ENCODE measurements around the gene CCR7. TPM values are rescaled to one million over a fixed set of nuclear protein-coding genes. Genes with fewer than 3 reads are reported as not detected.

CCR7 gene
- total and polyA plus RNA-seq, 2 of the 8 experiments (the other 6 are each of a cell fraction or from before 2014, with no cell fraction given) = 0.12 to 0.17 TPM

GRCh38 chr17:40540448-40540847, 24.8 kb downstream of the CCR7 start:
- no peak for TF ChIP-seq SUZ12 (IDR thresholded peaks at IDR 0.05; ENCODE audit: low read length)
- TF ChIP-seq YY1 (IDR thresholded peaks at IDR 0.05; ENCODE audit: low read depth, low read length) = no peak
- TF ChIP-seq RFX5 (IDR thresholded peaks at IDR 0.05; ENCODE audit: borderline replicate concordance, low read depth, low read length) = no peak
- no peak for TF ChIP-seq KDM4A (IDR thresholded peaks at IDR 0.05; ENCODE audit: low read depth, low read length, severe bottlenecking)
- no peak for TF ChIP-seq CTBP2 (IDR thresholded peaks at IDR 0.05; ENCODE audit: borderline replicate concordance, insufficient read depth, insufficient read length, low read length)
- TF ChIP-seq PHF8 (conservative IDR thresholded peaks at IDR 0.05; ENCODE audit: low read depth, low read length) = no peak
- no peak for TF ChIP-seq CBX5 (IDR thresholded peaks at IDR 0.05; ENCODE audit: low read depth, low read length)
- no peak for TF ChIP-seq RNF2 (IDR thresholded peaks at IDR 0.05; ENCODE audit: borderline replicate concordance, low read depth, low read length, missing control alignments, poor library complexity, severe bottlenecking)
- no peak overlapping the region for H2BK120ac ChIP-seq (replicated peaks; ENCODE audit: low read depth, low read length)
- no peak overlapping the region for H3K14ac ChIP-seq (ENCODE audit: insufficient read length)
- H3K23me2 ChIP-seq (ENCODE audit: low read depth, low read length) = no peaks in the 10 kb centered on the region
- H3K36me3 ChIP-seq (ENCODE audit: control insufficient read depth in 2 of 4, insufficient read depth in 4 of 4, low read length in 3 of 4) = no peaks in the 10 kb centered on the region
- H3K56ac ChIP-seq (replicated peaks; ENCODE audit: insufficient read length, low read depth, low read length) = no peak overlapping the region
- H3K4me3 ChIP-seq (ENCODE audit: extremely low read depth in 1 of 4, insufficient read depth in 2 of 4, low read depth in 3 of 4, low read length in 4 of 4) = no peak overlapping the region
- H4K91ac ChIP-seq (replicated peaks; ENCODE audit: insufficient read length, low read length) = no peak overlapping the region
- 91% methylated on average over 8 of the region's 8 CpGs; no CpG with 5 or more reads in 1 of the 2 experiments for WGBS, 2 experiments (ENCODE audit: extremely low coverage in 1 of 2, insufficient coverage in 1 of 2, insufficient read length in 1 of 2, insufficient replicate concordance in 2 of 2, low coverage in 1 of 2, low lambda C conversion rate in 2 of 2, missing lambda C conversion rate in 1 of 2)
- no peak overlapping the region for H4K8ac ChIP-seq (ENCODE audit: extremely low read depth, insufficient read depth, low read length)
- H3K79me1 ChIP-seq (ENCODE audit: low read depth, low read length) = no peaks in the 10 kb centered on the region
- POLR2A ChIA-PET (ENCODE audit: partially characterized antibody) = no interaction called here
- peak overlapping the region; percentile 28; the same call in 1 of the 2 replicates for H2BK12ac ChIP-seq (ENCODE audit: low read depth, low read length)
- no peak overlapping the region for H2AFZ ChIP-seq (ENCODE audit: low read length)
- no peak overlapping the region for H3K23ac ChIP-seq (ENCODE audit: insufficient read length)
- no peak overlapping the region for H3K4ac ChIP-seq (replicated peaks; ENCODE audit: insufficient read length, low read depth, low read length)
- H2AK5ac ChIP-seq (ENCODE audit: low read depth, low read length) = no peak overlapping the region
- CTCF ChIA-PET (ENCODE audit: partially characterized antibody) = interaction anchor here (0.7 to 19.4 kb wide), 11 partner anchors 9 to 184 kb away, joined by 3 to 435 read pairs (median 4); partner anchors contain the start of gene IGFBP4
- no peak overlapping the region for H3K9ac ChIP-seq (replicated peaks in 1 of 4; ENCODE audit: extremely low read depth in 1 of 4, low read depth in 3 of 4, low read length in 3 of 4)
- no peaks in the 10 kb centered on the region for H3K79me2 ChIP-seq (ENCODE audit: control insufficient read depth in 1 of 2, insufficient read depth in 2 of 2, low read length in 2 of 2)
- H4K5ac ChIP-seq (ENCODE audit: insufficient read length, low read depth, low read length) = no peak overlapping the region
- FAIRE-seq (no peak), DNase-seq (ENCODE audit: low read depth in 1 of 2, low spot score in 2 of 2) (no peak)
- no peak overlapping the region for H3K27ac ChIP-seq (ENCODE audit: low read depth, low read length)
- H3K4me2 ChIP-seq (ENCODE audit: insufficient read depth in 1 of 2, low read depth in 2 of 2, low read length in 2 of 2) = no peak overlapping the region
- peak overlapping the region; percentile 88; the same call in 1 of the 2 replicates for H2BK15ac ChIP-seq (ENCODE audit: low read length)
- H3K27me3 ChIP-seq (replicated peaks in 1 of 4; ENCODE audit: control insufficient read depth in 3 of 4, extremely low read depth in 1 of 4, insufficient read depth in 3 of 4, low read length in 3 of 4) = no peaks in the 10 kb centered on the region; a peak in 1 of 7 replicates
- H4K20me1 ChIP-seq (replicated peaks in 1 of 2; ENCODE audit: control insufficient read depth in 1 of 2, insufficient read depth in 2 of 2, low read length in 2 of 2) = peaks cover 0 to 1% of the 10 kb centered on the region in 2 experiments
- no peak overlapping the region for H2BK5ac ChIP-seq (ENCODE audit: low read depth, low read length)
- H3K4me1 ChIP-seq (replicated peaks in 1 of 4; ENCODE audit: control insufficient read depth in 3 of 4, insufficient read depth in 4 of 4, low read length in 3 of 4) = peaks cover 2 to 9% (median 5%) of the 10 kb centered on the region in 4 experiments; a peak in 6 of 7 replicates
- H2BK20ac ChIP-seq (ENCODE audit: low read length) = no peak overlapping the region; the same call in 1 of the 2 replicates
- H3K9me3 ChIP-seq (ENCODE audit: insufficient read depth in 2 of 2, low read depth in 1 of 2, low read length in 1 of 2) = no peaks in the 10 kb centered on the region
- no peak overlapping the region for H3K18ac ChIP-seq (ENCODE audit: extremely low read depth, low read length)
